Fibroblast of peridontal ligament (primary cell): ENCODE data around the gene SSH3.
A peak's percentile ranks its signal among the peaks of the same experiment; 100 is the strongest.

Experiments used
- DNase-seq: peaks from one replicate; pipeline ENCODE4 v3.0.0-alpha.2; 2010; ENCODE audit errors: extremely low read depth

SSH3 gene, protein sequence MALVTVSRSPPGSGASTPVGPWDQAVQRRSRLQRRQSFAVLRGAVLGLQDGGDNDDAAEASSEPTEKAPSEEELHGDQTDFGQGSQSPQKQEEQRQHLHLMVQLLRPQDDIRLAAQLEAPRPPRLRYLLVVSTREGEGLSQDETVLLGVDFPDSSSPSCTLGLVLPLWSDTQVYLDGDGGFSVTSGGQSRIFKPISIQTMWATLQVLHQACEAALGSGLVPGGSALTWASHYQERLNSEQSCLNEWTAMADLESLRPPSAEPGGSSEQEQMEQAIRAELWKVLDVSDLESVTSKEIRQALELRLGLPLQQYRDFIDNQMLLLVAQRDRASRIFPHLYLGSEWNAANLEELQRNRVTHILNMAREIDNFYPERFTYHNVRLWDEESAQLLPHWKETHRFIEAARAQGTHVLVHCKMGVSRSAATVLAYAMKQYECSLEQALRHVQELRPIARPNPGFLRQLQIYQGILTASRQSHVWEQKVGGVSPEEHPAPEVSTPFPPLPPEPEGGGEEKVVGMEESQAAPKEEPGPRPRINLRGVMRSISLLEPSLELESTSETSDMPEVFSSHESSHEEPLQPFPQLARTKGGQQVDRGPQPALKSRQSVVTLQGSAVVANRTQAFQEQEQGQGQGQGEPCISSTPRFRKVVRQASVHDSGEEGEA

DNA sequence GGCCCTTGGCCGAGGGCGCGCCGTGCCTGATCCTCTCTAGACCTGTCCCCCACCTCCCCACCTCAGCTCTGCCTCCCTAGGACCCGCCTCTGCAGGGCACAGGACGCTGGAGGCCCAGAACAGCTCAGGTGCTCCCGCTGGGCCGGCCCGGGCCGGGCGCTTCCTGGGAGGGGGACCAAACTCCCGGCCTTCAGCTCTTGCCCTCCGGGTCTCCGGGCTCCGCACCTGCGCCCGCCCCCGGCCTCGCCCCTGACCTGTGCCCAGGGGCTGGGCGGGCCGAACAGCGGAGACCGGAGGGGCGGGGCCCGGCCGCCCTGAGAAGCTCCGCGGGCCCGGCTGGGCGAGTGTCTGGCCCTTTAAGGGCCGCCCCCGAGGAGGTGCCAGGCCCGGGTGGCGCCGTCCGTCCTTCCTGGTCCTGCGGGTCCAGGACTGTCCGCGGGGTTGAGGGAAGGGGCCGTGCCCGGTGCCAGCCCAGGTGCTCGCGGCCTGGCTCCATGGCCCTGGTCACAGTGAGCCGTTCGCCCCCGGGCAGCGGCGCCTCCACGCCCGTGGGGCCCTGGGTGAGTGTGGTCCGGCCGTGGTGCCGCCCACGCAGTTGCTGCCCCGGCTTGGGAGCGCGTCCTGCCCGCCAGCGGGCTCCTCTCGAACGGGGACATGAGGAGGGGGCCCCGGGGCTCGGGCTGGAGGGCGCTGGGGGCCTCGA is at the start of gene SSH3:
Gene SSH3 (plus strand): TSS at position 399 of the 703 bp plus-strand sequence. CDS start 96 bp downstream, at position 495.
- DNase-seq, result peak; percentile 38

DNA sequence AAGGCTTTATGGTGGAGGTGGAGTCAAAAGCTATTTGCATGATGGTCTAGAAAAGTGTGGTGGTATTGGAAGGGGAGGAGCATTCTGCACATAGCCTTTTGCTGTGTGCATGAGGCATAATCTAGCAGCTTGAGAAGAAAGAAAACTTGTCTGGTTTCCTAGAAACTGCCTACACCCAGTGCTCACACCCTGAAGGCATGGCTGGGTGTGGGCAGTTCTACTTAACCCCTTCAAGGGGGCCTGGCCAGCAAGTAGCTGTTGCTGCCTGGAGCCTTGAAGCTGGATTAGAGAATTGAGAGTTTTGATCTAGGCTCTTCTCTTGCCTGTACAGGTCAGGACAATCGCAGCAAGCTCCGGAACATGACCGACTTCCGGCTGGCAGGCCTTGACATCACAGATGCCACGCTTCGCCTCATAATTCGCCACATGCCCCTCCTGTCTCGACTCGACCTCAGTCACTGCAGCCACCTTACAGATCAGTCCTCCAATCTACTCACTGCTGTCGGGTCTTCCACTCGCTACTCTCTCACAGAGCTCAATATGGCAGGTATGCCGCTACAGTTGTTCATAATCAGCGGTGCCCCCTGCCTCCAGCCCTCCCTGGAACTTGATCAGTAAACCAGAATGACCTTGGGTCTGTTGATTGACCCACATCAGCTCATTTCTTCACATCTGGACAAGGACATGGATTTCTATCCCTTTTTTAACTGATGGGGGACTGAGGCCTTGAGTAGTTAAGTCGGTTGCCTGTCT is 49.3 kb upstream of the SSH3 start:
- DNase-seq, result no peak

DNA sequence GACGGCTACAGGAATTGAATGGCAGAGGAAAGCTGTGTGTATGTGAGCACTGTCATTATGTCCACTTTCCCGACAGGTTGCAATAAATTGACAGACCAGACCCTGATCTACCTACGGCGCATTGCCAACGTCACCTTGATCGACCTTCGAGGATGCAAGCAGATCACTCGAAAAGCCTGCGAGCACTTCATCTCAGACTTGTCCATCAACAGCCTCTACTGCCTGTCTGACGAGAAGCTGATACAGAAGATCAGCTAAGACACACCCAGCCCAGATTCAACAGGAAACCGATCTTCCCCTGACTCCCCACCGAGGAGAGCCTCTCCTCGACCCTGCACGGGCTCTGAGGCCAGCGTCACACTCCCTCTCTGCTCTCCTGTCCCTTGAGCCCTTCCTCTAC is 48.5 kb upstream of the SSH3 start:
- no peak for DNase-seq

DNA sequence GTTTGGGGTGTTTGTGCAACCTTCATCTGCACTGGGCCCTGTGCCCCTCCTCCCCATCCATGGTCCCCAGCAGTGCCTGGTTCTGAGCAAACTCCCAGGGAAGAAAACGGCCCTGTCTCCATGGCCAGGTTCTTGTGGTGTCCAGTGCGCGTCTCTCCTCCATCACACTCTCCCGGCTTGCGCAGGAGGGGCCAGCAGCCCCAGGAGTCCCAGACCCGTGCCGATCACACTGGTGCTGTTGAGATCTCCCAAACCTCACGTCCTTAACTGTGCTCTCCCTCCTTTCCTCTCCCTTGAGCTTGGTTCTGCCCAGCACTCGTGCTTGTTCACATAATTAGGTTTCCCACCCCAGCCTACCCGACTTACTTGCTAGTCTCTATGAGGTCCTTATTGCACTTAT is 48.0 kb upstream of the SSH3 start:
- no peak for DNase-seq

DNA sequence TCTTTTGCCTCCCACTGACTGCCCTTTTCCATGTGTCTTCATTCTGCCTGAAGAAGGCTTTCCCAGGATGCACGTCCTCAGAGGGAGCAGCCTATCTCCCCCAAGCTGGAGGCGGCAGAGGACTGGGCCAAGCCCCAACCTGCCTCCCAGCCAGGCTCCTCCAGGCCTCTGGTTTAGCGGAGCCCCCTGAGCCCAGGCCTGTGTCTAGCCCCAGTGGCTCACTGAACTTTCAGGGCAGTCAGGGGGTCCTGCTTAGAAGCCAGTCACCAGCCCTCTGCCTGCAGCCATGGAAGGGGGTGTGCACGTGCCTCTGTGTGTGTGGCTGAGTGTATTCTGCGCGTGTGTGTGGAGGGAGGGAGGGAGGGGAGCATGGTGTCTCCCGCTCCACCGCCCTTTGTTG is 47.5 kb upstream of the SSH3 start:
- DNase-seq, result no peak

DNA sequence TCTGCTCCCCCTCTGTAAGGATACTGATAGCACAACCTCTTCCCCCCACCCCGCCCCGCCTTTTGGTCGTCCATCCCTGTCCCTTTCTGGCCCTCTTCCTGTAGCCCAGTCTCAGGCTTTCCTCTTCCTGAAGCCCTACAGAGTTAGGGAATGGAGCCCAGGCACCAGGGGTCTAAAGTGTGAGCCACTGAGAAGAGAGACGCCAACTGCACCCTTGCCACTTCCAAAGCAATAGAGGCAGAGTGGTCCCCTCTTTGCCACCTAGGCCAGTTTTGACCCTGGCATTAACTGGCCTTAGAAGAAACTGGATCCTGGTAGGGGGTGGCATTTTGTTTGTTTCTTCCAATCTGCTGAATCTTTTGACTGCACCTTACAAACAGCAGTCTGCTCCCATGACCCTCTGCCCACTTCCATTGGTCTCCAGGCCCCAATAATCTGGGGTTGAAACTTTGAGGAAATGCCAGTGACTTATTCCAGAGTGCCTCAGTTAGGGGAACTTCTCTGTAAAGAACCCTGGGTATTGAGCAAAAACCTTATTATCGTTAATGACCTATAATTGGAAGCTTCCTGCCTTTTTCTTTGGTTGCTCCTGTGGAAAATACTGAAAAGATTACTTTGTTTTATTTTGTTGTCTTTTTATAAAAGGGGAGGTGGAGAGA is 46.7 kb upstream of the SSH3 start:
- no peak for DNase-seq

DNA sequence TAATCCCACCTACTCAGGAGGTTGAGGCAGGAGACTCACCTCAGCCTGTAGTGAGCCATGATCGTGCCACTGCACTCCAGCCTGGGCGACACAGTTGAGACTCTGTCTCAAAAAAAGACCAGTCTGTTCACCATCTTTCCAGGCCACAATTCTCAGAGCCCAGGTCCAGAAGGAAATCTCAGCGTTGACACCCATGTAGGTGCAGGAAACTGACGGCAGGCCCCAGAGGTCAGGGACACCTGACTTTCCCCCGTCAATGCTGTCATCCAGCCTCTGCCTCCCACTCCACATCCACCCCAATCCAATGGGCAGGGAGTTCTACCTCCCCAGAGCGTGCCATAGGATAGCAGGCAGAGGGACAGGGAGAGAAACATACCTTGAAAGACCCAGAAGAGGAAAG is 42.9 kb upstream of the SSH3 start:
- no peak for DNase-seq

DNA sequence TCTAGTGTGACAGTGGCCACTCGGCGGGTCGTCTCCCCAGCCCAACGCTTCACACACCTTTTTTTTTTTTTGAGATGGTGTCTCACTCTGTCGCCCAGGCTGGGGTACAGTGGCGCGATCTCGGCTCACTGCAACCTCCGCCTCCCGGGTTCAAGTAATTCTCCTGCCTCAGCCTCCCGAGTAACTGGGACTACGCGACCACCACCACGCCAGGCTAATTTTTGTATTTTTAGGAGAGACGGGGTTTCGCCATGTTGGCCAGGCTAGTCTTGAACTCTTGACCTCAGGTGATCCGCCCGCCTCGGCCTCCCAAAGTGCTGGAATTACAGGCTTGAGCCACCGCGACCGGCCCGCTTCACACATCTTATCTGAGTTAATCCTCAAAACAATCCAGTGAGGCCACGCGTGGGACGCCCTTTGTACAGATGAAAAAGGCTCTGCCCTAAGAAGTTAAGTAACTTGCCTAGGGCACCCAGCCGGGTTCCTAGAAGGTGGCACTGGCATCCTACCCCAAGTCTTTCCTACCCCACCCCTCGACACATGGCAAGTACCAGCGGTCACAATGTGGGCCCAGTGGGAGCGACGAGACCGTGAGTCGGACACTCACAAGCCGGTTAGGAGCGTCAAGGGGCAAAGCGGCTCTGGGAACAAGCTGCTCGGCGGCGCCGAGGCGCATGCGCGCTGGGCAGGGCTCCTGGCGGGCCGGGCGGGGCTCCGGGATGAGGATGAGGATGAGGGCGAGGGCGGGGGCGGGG is 42.3 kb upstream of the SSH3 start:
- DNase-seq, result peak; percentile 46

DNA sequence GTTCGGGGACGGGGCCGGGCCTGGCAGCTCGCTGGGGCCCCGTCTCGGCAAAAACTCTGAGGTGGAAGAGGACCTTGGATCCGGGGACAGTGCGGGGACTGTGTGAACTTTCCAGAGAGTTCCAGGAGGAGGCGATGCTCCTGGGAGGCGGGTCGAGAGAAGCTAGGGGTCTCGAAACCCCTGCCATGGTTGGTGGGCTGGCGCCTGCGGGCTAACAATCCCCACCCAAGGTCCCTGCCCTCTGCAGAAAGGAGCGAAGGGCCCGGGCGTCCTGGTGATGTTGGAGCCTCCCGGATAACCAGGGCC is 41.7 kb upstream of the SSH3 start:
- no peak for DNase-seq

DNA sequence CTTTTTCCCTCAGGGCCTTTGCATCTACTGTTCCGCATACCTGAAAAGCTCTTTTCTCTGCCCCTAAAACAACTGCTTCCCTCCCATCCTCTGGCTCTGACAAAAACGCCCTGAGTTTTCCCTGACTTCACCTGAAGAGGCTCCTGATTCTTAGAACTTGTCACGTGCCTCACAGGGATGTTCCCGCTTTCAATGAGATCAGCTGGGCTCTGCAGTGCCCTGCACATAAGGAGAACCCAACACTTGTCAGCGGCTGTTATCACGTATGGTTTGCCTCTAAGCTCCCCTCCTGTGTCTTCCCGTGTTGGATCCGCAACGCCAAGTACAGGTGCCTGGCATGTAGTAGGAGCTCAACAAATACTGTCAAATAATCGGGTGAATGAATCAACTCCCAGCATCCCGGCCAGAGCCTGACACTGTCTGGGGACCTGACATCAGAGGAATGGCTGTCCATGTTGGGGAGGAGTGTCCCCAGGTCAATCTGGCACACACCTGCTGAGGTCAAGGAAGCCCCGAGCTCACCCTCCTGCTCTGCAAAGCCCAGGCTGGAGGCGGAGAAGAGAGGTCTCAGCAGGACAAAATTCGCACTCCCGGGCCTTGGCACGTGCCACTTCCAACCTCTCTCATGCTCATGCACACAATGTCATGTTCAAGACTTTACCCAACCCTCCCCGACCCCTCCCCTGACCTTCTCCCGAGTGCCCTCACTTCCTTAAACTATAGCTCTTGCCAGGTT is 41.2 kb upstream of the SSH3 start:
- DNase-seq, result no peak

DNA sequence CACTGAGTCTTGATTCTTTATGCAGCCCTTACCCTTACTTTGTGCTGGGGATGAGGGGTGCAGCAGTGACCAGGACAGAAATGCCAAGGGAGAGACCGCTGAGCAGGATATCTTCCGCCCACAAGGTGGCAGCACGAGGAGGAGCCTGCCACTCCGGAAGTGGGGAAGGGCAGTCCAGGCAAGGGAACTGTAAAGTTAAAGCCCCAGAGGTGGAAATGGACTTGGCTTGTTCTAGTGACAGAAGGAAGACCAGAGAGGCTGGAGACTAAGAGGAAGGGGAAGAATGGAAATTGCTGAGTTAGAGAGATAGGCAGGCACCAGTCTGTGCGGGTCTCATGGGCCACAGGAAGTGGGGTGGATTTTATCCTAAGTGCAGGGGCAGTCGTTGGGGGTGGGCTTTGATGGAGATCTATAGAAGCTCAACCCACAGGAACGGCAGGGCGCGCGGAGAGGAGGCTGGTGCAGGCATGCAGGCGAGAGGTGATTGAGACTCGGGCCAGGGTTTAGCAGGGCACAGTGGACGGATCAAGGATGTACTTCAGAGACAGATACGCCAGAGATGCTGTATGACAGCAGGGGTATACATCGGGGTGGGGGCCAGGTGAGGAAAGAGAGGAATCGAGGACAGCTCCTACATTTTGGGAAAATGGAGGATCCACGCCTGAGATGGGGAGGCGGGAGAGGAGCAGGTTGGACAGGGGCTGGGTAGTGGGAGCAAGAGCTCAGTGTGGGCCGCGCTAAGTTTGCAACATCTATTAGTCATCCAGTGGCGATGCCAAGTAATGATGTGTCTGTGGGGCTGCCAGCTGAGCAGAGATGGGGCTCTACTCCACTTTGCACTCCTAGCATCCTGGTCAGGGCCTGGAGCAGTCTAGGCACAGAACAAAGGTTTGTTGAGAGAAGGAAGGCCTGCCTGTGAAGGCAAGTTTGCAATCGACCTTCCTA is 40.3 kb upstream of the SSH3 start:
- DNase-seq, result peak; percentile 85

DNA sequence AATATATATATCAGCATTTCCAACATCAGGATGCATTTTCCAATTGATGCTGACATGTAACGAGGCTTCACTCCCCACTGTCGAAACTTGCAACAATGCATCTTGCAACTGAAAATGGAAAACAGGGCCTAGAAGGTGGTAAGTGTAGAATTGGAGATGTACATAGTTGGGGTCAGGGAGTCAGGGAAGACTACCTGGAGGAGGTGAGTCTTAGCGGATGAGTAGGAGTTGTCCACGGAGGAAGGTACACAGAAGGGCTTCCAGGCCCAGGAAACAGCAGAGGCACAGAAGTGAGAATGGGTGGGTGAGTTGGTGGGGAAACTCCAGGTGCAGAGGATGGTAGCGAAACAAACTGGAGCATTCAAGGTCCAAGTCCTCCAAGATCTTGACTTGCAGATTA is 39.1 kb upstream of the SSH3 start:
- DNase-seq, result no peak

DNA sequence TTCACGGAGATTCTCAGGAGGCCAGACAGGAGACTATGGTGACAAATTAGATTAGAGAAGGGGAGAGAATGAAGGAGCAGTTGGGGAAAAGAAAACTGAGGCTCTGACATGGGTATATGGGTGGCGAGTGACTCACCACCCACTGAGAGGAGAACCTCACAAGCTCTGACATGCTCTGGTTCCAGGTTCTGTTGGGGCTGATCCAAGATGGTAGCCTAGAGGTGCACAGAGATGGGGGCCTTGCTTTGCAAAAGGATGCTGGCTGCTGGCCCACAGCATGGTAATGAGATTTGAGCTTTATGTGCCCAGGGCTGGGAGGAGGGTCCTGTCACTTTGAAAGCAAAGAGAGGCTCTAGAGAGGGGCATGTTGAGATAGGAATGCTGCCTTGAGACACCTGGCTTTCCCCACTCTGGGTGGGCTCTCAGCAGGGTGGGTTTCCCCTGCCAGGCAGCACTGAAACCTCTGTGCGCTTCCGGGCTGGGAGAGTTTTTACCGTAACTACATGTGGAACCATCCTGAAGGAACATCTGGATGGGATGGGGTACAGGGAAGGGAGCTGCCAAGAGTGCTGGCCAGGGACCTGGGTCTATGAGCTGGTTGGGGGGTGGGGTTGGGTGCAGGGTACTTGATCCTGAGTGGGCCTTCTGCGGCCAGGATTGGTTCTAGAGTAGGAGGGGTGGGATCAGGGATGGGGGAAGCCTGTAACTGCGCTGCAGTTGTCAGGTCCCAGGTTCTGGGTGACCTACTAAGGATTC is 38.3 kb upstream of the SSH3 start:
- no peak for DNase-seq

DNA sequence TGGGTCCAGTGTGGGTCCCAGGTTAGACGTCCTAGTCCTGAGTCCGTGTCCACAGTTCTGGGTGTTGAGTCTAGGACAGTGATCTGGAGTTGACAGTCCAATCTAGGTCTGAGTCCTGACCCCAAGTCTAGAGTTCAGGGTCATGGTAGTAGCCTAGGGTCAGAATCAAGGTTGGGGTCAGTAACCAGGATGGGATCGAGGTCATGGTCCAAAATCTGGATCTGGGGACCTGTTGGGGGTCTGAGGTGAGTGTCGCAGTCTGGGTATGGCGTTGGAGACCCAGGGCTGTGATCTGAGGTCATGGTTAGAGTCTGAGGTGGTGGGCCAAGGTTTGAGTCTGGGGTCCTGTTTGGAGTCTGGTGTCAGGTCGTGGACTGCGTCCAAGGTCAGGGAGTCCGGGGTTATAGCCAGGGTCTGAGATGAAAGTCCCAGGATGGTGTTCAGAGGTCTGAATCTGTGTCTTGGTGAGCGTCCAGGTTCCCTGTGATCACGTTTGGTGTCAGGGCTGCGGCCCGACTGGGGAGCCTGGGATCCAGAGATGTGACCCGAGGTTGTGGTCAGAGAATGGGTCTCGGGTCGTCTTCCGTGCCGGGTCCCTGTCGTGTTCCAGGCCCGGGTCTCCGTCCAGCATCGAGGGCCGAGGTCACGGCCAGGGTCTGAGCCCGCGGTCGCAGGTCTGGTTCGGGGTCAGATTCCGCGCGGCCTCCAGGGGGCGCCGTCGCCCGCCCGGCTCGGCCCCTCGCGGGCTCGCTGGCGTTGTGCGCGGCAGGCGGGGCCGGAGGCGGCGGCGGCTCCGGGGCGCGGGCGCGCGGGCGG is 37.5 kb upstream of the SSH3 start:
- DNase-seq, result peak; percentile 41

DNA sequence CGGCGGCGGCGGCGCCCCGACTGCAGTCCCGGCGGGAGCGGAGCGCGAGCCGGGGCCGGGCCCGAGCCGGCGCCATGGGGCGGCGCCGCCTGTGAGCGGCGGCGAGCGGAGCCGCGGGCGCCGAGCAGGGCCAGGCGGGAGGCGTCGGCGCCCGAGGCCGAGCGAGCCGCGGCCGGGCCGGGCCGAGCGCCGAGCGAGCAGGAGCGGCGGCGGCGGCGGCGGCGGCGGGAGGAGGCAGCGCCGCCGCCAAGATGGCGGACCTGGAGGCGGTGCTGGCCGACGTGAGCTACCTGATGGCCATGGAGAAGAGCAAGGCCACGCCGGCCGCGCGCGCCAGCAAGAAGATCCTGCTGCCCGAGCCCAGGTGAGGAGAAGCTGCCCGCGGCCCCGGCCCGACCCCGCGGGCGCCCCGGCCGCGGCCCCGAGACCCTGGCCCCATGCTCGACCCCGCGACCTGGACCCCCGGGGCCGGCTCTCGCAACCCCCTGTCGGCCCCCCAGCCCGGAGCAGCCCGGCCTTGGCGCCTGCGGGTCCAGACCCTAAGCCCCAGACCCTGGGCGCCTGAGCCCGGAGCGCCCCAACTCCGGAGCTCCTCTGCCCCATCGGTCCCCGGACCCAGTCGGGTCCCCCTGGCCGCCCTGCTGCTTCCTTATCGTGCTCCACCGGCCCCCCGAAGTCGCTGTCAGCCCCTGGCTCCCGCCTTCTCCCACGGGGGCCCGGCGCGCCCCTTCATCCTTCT is 36.7 kb upstream of the SSH3 start, which contains the start of gene GRK2:
Gene GRK2 (plus strand): TSS at position 25 of the 739 bp plus-strand sequence. CDS start 227 bp downstream, at position 252.
- no peak for DNase-seq

DNA sequence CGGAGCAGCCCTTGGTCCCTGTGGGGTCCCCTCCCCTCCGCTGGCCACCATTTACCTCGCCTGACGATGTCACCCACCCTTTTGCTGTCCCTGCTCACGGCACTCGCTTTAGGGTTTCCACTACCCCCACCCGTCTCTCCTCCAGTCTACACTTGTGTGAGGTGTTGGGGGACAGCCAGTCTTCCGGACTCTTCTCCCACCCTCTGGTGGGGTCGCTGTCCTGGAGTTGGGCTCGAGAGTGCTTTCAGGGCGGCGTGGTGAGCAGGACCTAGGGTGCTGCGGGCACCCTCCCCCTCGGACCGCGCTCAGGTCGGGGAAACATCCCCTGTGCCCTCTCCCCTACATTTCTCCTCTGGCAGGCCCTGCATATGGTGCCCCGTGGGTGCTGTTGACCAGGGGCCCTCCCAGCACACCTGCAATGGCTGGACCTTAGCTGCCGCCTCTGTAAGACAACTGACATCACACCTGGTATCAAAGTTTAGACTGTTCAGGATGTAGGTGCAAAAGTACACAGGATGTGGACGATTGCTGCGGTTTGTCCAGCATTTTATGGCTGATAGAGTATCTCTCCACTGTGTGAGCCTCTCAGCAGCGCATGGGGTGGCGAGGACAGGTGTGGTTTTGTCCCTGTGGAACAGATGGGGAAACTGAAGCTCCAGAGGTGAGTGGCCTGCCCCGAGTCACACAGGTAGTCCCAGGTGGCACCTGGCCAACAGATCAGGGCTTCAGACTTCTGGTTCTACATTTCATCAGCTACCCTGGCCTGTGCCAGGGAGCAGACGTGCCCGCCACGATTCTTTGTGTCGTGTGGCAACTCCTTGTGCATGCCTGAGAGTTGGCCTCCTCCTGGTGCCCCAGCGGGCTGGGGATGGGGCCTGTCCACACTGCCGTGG is 35.9 kb upstream of the SSH3 start:
- DNase-seq, result no peak
